HepG2 (cell line): ENCODE measurements around the gene COG1. TPM values are rescaled to one million over a fixed set of nuclear protein-coding genes. Genes with fewer than 3 reads are reported as not detected.

ENCODE experiments used
- GABPB1 ChIP-seq: IDR thresholded peaks from 2 replicates; pipeline ENCODE4 v1.6.1; 2016; ENCODE audit warnings: mild to moderate bottlenecking, missing genetic modification reagents, moderate library complexity, missing compliant biosample characterization
- KDM5A ChIP-seq: fragments of 200-600 bp; sonication (generic); IDR thresholded peaks from 2 replicates; pipeline ENCODE4 v1.7.0; 2018; ENCODE audit warnings: antibody characterized with exemption, mild to moderate bottlenecking, low read length, borderline replicate concordance
- MTERF4 ChIP-seq: sonication (generic); formaldehyde crosslinking; IDR thresholded peaks from 2 replicates; pipeline ENCODE4 v1.8.0; 2023; ENCODE audit warnings: mild to moderate bottlenecking, missing genetic modification reagents
- NKX3-1 ChIP-seq: sonication (generic); formaldehyde crosslinking; IDR thresholded peaks from 2 replicates; pipeline ENCODE4 v1.5.0; 2020; ENCODE audit warnings: missing genetic modification reagents
- PATZ1 ChIP-seq: sonication (generic); formaldehyde crosslinking; IDR thresholded peaks from 2 replicates; pipeline ENCODE4 v1.4.0; 2020; ENCODE audit warnings: missing genetic modification reagents
- POLR2AphosphoS5 ChIP-seq: IDR thresholded peaks from 2 replicates; pipeline ENCODE4 v1.6.1; 2012; ENCODE audit warnings: low read depth, low read length
- RCOR2 ChIP-seq: IDR thresholded peaks from 2 replicates; pipeline ENCODE4 v1.6.1; 2016; ENCODE audit warnings: missing biosample characterization, missing genetic modification reagents
- SALL1 ChIP-seq: sonication (generic); formaldehyde crosslinking; IDR thresholded peaks from 2 replicates; pipeline ENCODE4 v1.8.0; 2022; ENCODE audit warnings: mild to moderate bottlenecking, missing genetic modification reagents
- TAF1 ChIP-seq: sonication (generic); formaldehyde crosslinking; IDR thresholded peaks from 2 replicates; pipeline ENCODE4 v1.4.0; 2020; ENCODE audit warnings: missing genetic modification reagents
- TBX2 ChIP-seq: sonication (generic); formaldehyde crosslinking; IDR thresholded peaks from 2 replicates; pipeline ENCODE4 v1.5.0; 2020; ENCODE audit warnings: missing genetic modification reagents, mild to moderate bottlenecking, borderline replicate concordance
- TIGD3 ChIP-seq: sonication (generic); formaldehyde crosslinking; IDR thresholded peaks from 2 replicates; pipeline ENCODE4 v1.5.1; 2020; ENCODE audit warnings: mild to moderate bottlenecking, missing genetic modification reagents, borderline replicate concordance
- ZBTB14 ChIP-seq: sonication (generic); formaldehyde crosslinking; IDR thresholded peaks from 2 replicates; pipeline ENCODE4 v1.4.0; 2020; ENCODE audit warnings: missing genetic modification reagents
- ZBTB25 ChIP-seq: IDR thresholded peaks from 2 replicates; pipeline ENCODE4 v1.6.1; 2018; ENCODE audit warnings: missing genetic modification reagents
- ZBTB26 ChIP-seq: IDR thresholded peaks from 2 replicates; pipeline ENCODE4 v1.6.1; 2016; ENCODE audit warnings: missing compliant biosample characterization, missing genetic modification reagents, borderline replicate concordance
- ZC3H13 ChIP-seq: sonication (generic); formaldehyde crosslinking; IDR thresholded peaks from 2 replicates; pipeline ENCODE4 v1.8.1; 2023; ENCODE audit warnings: mild to moderate bottlenecking, missing genetic modification reagents, moderate library complexity
- ZNF12 ChIP-seq: sonication (generic); formaldehyde crosslinking; IDR thresholded peaks from 2 replicates; pipeline ENCODE4 v1.5.0; 2020; ENCODE audit warnings: missing genetic modification reagents
- ZNF335 ChIP-seq: sonication (generic); formaldehyde crosslinking; IDR thresholded peaks from 2 replicates; pipeline ENCODE4 v1.4.0; 2020; ENCODE audit warnings: missing genetic modification reagents
- ZNF34 ChIP-seq: sonication (generic); formaldehyde crosslinking; IDR thresholded peaks from 2 replicates; pipeline ENCODE4 v1.4.0; 2020; ENCODE audit warnings: mild to moderate bottlenecking, missing genetic modification reagents, borderline replicate concordance
- ZNF558 ChIP-seq: sonication (generic); formaldehyde crosslinking; IDR thresholded peaks from 2 replicates; pipeline ENCODE4 v1.9.0; 2022; ENCODE audit warnings: mild to moderate bottlenecking, missing genetic modification reagents, borderline replicate concordance
- ZNF761 ChIP-seq: sonication (generic); formaldehyde crosslinking; conservative IDR thresholded peaks from 2 replicates; pipeline ENCODE4 v1.4.0; 2020; ENCODE audit warnings: mild to moderate bottlenecking, missing genetic modification reagents
- ZNF768 ChIP-seq: sonication (generic); formaldehyde crosslinking; IDR thresholded peaks from 2 replicates; pipeline ENCODE4 v1.4.0; 2020; ENCODE audit warnings: missing genetic modification reagents
- ZNF788 ChIP-seq: sonication (generic); formaldehyde crosslinking; IDR thresholded peaks from 2 replicates; pipeline ENCODE4 v1.5.0; 2020; ENCODE audit warnings: mild to moderate bottlenecking, missing genetic modification reagents, borderline replicate concordance
- polyA plus RNA-seq, 8 experiments: library from polyadenylated mRNA; depleted of rRNA in 3 of 8; stranded (reverse) in 7 of 8; unstranded in 1 of 8; fragments of >200 nt; fragmentation: Illumina TruSeq in 4 of 8; extraction: Trizol in 4 of 8; gene quantifications; 2 replicates each; pipeline versions ENCODE4 v1.2.1 to v1.2.3, GENCODE V29; 2011 to 2016; ENCODE audit warnings: low read depth in 4 of 8, missing spikeins in 1 of 8, mixed read lengths in 1 of 8; ENCODE audit not compliant: insufficient read depth in 1 of 8
- total RNA-seq, 5 experiments: library from RNA; depleted of rRNA; stranded (reverse); fragments of >200 nt; fragmentation: Illumina TruSeq; extraction: Trizol; gene quantifications; 2 replicates each; pipeline ENCODE4 v1.2.3, GENCODE V29; 2016; ENCODE audit warnings: low read depth in 1 of 5

COG1 gene
- total and polyA plus RNA-seq, 2 of the 13 experiments (the other 11 are each of a cell fraction or from before 2014, with no cell fraction given) = 36.6 to 39.7 TPM

- TF ChIP-seq ZBTB26 (peak; percentile 12; the same call in 1 of the 2 replicates), RCOR2 (CRISPR knock-in tag) (no peak), KDM5A (no peak), ZNF34 (CRISPR knock-in tag) (no peak), SALL1 (CRISPR knock-in tag) (peak; percentile 20; the same call in 1 of the 2 replicates), ZBTB14 (CRISPR knock-in tag) (peak; percentile 72; the same call in 1 of the 2 replicates), TIGD3 (CRISPR knock-in tag) (no peak), MTERF4 (no peak), ZBTB25 (CRISPR knock-in tag) (peak; percentile 4; the same call in 1 of the 2 replicates), ZNF12 (CRISPR knock-in tag) (no peak; the same call in 1 of the 2 replicates), NKX3-1 (CRISPR knock-in tag) (no peak), ZNF768 (CRISPR knock-in tag) (peak; percentile 36; the same call in 1 of the 2 replicates), ZC3H13 (no peak), PATZ1 (CRISPR knock-in tag) (peak; percentile 72), TAF1 (peak; percentile 75), ZNF761 (no peak), ZNF335 (peak; percentile 93; the same call in 1 of the 2 replicates), ZNF788 (CRISPR knock-in tag) (0 out of 2 replicates have a peak, but pooled peaks have one; percentile 15), ZNF558 (peak; percentile 84; the same call in 1 of the 2 replicates), TBX2 (CRISPR knock-in tag) (0 out of 2 replicates have a peak, but pooled peaks have one; percentile 51), POLR2AphosphoS5 (peak; percentile 73), GABPB1 (no peak)
Observed at GRCh38 chr17:73192206-73192893, 505 bp upstream of the COG1 start (continued).
